Measurements from ENCODE around the gene OTOS. TPM values are rescaled to one million over a fixed set of nuclear protein-coding genes. Genes with fewer than 3 reads are reported as not detected.

Gene OTOS
- total and polyA plus RNA-seq, 2 of the 13 experiments (the other 11 are each of a cell fraction or from before 2014, with no cell fraction given): not detected

DNA sequence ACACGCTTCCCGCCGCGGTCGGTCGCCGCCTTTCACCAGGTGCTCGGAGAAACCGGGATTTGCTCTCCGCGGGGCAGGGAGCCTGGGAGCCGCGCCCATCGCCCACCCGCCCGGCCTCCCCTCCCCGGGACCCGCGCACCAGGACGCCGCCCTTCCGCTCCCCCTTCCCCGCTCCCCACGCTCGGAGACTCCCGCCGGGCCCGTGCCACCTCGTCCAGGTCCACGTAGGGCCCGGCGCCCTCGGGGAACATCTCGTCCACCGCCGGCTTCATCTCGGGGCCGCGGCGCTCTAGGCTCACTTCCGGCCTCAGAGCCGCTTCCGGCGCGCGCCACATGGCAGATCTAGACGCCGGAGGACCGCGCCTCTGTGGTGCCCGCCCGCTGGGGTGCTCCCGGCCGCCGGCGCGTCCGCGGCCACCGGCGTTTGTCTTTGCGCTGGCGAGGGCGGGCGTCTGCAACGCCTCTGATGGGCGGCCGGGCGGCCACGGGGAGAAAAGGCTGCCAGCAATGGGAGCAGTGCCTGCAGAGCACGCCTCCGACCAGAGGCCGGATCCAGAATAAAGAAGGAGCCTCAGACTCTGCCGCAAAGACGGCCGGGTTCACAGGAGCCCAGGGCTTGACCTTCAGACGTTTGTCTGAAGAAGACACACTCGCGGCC lies 4.3 kb downstream of the OTOS start, which contains the start of gene COPS9:
Gene COPS9 (minus strand): TSS at position 293 of the 658 bp plus-strand sequence. CDS start 21 bp downstream, at position 272.
- POLR2A ChIA-PET: no interaction called here
- intact Hi-C loops (cut with micrococcal nuclease; ENCODE audit: unreplicated experiment): no loop called here
- Histone ChIP-seq H3K9ac (ENCODE audit: insufficient read depth, low read depth, low read length) (peak within 1 kb of the TSS; percentile 97), H3K4me1 (ENCODE audit: insufficient read depth, low read length) (peaks cover 31% of the 10 kb centered on the region), H4K20me1 (ENCODE audit: insufficient read depth, low read length) (no peaks in the 10 kb centered on the region), H3K27ac (ENCODE audit: extremely low read length, insufficient read depth, low read length) (peak within 1 kb of the TSS; percentile 54), H3K9me3 (ENCODE audit: low read length) (no peaks in the 10 kb centered on the region), H3K27me3 (ENCODE audit: control insufficient read depth in 1 of 2, insufficient read depth in 2 of 2, low read length in 2 of 2) (peaks cover 4 to 44% of the 10 kb centered on the region in 2 experiments; a peak in 4 of 5 replicates), H3K4me3 (replicated peaks in 1 of 3; ENCODE audit: insufficient read depth in 1 of 3, low read depth in 2 of 3, low read length in 3 of 3) (peak within 1 kb of the TSS; percentile 99 to 100 (median 99)), H2AFZ (ENCODE audit: low read length) (peak within 1 kb of the TSS; percentile 47), H3K79me2 (ENCODE audit: insufficient read depth, low read length) (peaks cover 23% of the 10 kb centered on the region), H3K36me3 (replicated peaks in 1 of 2; ENCODE audit: control insufficient read depth in 1 of 2, insufficient read depth in 2 of 2, low read length in 2 of 2) (peaks cover 7 to 26% of the 10 kb centered on the region in 2 experiments; a peak in 4 of 5 replicates), H3K4me2 (ENCODE audit: low read depth, low read length) (peak within 1 kb of the TSS; percentile 85)
- CTCF ChIA-PET (ENCODE audit: low intra/inter-chr PET ratio, low total read pairs): no interaction called here
- DNase-seq (ENCODE audit: low spot score) (peak; percentile 76), ATAC-seq (peak; percentile 96), FAIRE-seq (peak; percentile 62)
- in situ Hi-C loops (cut with HindIII; ENCODE audit: extremely low pct_ligation_motif_present, low pct_unique_long_range_greater_than_20kb): loop anchor here (10.0 kb wide), 1 partner anchor 201 kb away; no protein-coding TSS in a partner anchor
- BruUV-seq (replicated peaks): no TSS peak
- 2% methylated on average over 30 of the region's 79 CpGs for WGBS (ENCODE audit: low lambda C conversion rate)
- TF ChIP-seq HDAC2 (CRISPR knock-in tag; IDR thresholded peaks at IDR 0.05) (peak; percentile 53), ZKSCAN8 (CRISPR knock-in tag; IDR thresholded peaks at IDR 0.05; ENCODE audit: borderline replicate concordance) (peak; percentile 43; the same call in 1 of the 2 replicates), ZNF557 (CRISPR knock-in tag; IDR thresholded peaks at IDR 0.05) (no peak), NFKBIZ (CRISPR knock-in tag; IDR thresholded peaks at IDR 0.05) (0 out of 2 replicates have a peak, but pooled peaks have one; percentile 43), ZNF878 (CRISPR knock-in tag; IDR thresholded peaks at IDR 0.05) (peak; percentile 55; the same call in 1 of the 2 replicates), ATAD3A (CRISPR knock-in tag; IDR thresholded peaks at IDR 0.05) (no peak), HNRNPUL1 (IDR thresholded peaks at IDR 0.05; ENCODE audit: low read depth, low read length) (no peak), HNRNPH1 (optimal IDR thresholded peaks at IDR 0.05; ENCODE audit: low read depth, low read length) (no peak), DNMT1 (CRISPR knock-in tag; IDR thresholded peaks at IDR 0.05) (0 out of 2 replicates have a peak, but pooled peaks have one; percentile 47), SMAD3 (CRISPR knock-in tag; IDR thresholded peaks at IDR 0.05) (no peak), FOXA1 (IDR thresholded peaks at IDR 0.05) (no peak), FOXA1 (CRISPR knock-in tag; IDR thresholded peaks at IDR 0.05) (no peak), ZNF143 (CRISPR knock-in tag; IDR thresholded peaks at IDR 0.05) (no peak), MTF2 (CRISPR knock-in tag; IDR thresholded peaks at IDR 0.05; ENCODE audit: borderline replicate concordance) (peak; percentile 99; the same call in 1 of the 2 replicates), HCFC1 (IDR thresholded peaks at IDR 0.05; ENCODE audit: low read depth, low read length) (peak; percentile 63; the same call in 1 of the 2 replicates), ZNF598 (CRISPR knock-in tag; IDR thresholded peaks at IDR 0.05; ENCODE audit: borderline replicate concordance) (no peak), ZNF569 (CRISPR knock-in tag; IDR thresholded peaks at IDR 0.05; ENCODE audit: borderline replicate concordance) (no peak), PCBP2 (optimal IDR thresholded peaks at IDR 0.05; ENCODE audit: low read depth, low read length, poor library complexity, severe bottlenecking) (no peak)
- TF ChIP-seq, protein P1, sequence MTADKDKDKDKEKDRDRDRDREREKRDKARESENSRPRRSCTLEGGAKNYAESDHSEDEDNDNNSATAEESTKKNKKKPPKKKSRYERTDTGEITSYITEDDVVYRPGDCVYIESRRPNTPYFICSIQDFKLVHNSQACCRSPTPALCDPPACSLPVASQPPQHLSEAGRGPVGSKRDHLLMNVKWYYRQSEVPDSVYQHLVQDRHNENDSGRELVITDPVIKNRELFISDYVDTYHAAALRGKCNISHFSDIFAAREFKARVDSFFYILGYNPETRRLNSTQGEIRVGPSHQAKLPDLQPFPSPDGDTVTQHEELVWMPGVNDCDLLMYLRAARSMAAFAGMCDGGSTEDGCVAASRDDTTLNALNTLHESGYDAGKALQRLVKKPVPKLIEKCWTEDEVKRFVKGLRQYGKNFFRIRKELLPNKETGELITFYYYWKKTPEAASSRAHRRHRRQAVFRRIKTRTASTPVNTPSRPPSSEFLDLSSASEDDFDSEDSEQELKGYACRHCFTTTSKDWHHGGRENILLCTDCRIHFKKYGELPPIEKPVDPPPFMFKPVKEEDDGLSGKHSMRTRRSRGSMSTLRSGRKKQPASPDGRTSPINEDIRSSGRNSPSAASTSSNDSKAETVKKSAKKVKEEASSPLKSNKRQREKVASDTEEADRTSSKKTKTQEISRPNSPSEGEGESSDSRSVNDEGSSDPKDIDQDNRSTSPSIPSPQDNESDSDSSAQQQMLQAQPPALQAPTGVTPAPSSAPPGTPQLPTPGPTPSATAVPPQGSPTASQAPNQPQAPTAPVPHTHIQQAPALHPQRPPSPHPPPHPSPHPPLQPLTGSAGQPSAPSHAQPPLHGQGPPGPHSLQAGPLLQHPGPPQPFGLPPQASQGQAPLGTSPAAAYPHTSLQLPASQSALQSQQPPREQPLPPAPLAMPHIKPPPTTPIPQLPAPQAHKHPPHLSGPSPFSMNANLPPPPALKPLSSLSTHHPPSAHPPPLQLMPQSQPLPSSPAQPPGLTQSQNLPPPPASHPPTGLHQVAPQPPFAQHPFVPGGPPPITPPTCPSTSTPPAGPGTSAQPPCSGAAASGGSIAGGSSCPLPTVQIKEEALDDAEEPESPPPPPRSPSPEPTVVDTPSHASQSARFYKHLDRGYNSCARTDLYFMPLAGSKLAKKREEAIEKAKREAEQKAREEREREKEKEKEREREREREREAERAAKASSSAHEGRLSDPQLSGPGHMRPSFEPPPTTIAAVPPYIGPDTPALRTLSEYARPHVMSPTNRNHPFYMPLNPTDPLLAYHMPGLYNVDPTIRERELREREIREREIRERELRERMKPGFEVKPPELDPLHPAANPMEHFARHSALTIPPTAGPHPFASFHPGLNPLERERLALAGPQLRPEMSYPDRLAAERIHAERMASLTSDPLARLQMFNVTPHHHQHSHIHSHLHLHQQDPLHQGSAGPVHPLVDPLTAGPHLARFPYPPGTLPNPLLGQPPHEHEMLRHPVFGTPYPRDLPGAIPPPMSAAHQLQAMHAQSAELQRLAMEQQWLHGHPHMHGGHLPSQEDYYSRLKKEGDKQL (CRISPR knock-in tag; IDR thresholded peaks at IDR 0.05; ENCODE audit: low read depth): no peak
- TF ChIP-seq, protein P2, sequence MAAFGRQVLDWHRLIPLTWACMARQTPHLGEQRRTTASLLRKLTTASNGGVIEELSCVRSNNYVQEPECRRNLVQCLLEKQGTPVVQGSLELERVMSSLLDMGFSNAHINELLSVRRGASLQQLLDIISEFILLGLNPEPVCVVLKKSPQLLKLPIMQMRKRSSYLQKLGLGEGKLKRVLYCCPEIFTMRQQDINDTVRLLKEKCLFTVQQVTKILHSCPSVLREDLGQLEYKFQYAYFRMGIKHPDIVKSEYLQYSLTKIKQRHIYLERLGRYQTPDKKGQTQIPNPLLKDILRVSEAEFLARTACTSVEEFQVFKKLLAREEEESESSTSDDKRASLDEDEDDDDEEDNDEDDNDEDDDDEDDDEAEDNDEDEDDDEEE (CRISPR knock-in tag; IDR thresholded peaks at IDR 0.05): peak; percentile 75; the same call in 1 of the 2 replicates
